Transverse colon (tissue), 3 donors: Measurements from ENCODE around the gene CRMP1.

Experiments
- CTCF ChIP-seq, 5 experiments: fragments of 200-600 bp in 3 of 5; fragments of 450-650 bp in 2 of 5; sonication (generic) in 3 of 5; IDR thresholded peaks; 1 replicate in 2 of 5; 2 replicates in 3 of 5; pipeline ENCODE4 v1.5.1; 2016 to 2017; ENCODE audit warnings: antibody characterized with exemption in 5 of 5, inconsistent platforms in 3 of 5, mild to moderate bottlenecking in 2 of 5, moderate library complexity in 1 of 5
- POLR2A ChIP-seq: fragments of 450-650 bp; IDR thresholded peaks from one replicate; pipeline ENCODE4 v1.6.1; 2016; ENCODE audit warnings: antibody characterized with exemption, mild to moderate bottlenecking, moderate library complexity

- TF ChIP-seq CTCF (IDR thresholded peaks at IDR 0.05) (no peak), POLR2A (no peak)
These were observed 111.2 kb downstream of the CRMP1 start for GRCh38 chr4:5781691-5782090.
